ENCODE results near the gene DDX39B. TPM values are rescaled to one million over a fixed set of nuclear protein-coding genes. Genes with fewer than 3 reads are reported as not detected.
"Not testable (repeated sequence)": the region's sequence is repeated elsewhere in the genome, so short reads cannot be mapped to it uniquely, and the experiment has no call there.

The DDX39B gene
- total RNA-seq, 1 donor from 2014 or later = 258 TPM

DNA sequence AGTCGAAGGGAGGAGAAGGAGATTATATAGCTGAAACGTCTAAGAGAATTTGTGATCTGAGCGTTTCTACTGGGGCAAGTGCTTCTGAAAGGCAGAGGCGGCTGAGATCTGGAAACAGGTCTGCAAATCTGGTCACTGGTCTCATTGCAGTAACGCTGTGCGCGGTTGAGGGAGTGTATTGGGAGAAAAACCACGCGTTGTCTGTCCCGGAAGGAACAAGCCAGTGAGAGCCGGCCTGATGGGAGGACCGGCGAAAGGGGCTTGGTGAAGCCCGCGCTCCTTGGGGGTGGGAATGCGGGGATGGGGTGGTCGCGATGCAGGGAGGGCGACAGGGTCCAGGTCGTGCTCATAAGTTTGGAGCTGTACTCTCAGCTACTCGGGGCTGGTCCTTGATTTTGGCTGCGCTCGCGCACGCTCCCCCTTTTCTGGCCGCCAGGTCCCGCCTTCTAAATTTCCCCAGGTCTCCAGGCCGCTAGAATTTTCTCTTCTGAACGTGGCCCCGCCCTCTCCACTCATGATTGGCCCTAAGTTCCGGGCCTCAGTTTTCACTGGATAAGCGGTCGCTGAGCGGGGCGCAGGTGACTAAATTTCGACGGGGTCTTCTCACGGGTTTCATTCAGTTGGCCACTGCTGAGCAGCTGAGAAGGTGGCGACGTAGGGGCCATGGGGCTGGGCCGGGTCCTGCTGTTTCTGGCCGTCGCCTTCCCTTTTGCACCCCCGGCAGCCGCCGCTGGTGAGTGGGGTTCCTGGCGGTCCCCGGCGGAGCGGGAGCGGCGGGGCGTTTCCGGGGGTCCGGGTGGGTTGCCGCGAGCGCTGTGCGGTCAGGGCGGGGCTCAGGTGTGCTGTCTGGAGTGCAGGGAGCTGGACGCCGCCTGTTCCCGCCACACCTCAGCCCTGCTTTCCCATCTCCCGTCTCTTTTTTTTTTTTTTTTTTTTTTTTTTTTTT, 44.0 kb downstream of the DDX39B start, which contains the start of gene MICB:
MICB (plus strand) TSS at position 615 of the 946 bp plus-strand sequence; CDS start at position 664, 49 bp downstream.
- peak; percentile 64 for ATAC-seq
- intact Hi-C loops (cut with DNase I) = no loop called here
- peak; percentile 81 for DNase-seq (ENCODE audit: low spot score)

DNA sequence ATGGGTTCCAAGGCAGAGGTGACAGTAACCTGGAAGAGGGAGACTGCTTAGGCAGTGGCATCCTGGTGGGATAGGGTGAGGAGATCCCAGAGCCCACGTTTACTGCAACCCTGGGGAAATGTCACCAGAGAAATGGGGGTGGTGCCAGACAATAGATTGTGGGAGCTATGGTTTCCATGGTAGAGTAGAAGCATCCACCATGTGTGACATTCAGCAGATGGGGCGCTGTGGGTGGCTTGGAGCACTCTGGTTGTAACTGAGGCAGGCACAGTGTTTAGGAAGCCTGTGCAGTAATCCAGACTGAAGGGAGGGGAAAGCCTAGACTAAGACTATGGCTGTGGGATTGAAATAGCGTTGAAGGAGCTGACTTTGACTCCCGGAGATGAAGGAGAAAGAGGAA, 45.0 kb downstream of the DDX39B start:
- DNase-seq (ENCODE audit: low spot score); ATAC-seq; intact Hi-C loops (cut with DNase I): not testable (repeated sequence)

DNA sequence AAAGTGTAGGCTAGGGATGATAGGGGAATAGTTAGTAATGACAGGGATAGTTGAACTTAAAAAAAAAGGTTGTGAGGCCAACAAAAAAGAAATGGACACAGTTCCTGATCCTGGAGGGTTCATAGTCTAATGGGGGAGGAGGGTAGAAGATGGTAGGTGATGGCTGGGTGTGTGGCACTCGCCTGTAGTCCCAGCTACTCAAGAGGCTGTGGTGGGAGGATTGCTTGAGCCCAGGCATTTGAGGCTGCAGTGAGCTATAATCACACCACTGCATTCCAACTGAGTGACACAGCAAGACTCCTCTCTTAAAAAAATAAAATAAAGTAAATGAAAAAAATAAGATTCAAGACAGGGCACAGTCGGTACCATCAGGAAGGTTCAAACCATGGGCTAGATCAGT, 46.2 kb downstream of the DDX39B start:
- DNase-seq (ENCODE audit: low spot score) = no peak
- no peak for ATAC-seq
- intact Hi-C loops (cut with DNase I) = no loop called here

DNA sequence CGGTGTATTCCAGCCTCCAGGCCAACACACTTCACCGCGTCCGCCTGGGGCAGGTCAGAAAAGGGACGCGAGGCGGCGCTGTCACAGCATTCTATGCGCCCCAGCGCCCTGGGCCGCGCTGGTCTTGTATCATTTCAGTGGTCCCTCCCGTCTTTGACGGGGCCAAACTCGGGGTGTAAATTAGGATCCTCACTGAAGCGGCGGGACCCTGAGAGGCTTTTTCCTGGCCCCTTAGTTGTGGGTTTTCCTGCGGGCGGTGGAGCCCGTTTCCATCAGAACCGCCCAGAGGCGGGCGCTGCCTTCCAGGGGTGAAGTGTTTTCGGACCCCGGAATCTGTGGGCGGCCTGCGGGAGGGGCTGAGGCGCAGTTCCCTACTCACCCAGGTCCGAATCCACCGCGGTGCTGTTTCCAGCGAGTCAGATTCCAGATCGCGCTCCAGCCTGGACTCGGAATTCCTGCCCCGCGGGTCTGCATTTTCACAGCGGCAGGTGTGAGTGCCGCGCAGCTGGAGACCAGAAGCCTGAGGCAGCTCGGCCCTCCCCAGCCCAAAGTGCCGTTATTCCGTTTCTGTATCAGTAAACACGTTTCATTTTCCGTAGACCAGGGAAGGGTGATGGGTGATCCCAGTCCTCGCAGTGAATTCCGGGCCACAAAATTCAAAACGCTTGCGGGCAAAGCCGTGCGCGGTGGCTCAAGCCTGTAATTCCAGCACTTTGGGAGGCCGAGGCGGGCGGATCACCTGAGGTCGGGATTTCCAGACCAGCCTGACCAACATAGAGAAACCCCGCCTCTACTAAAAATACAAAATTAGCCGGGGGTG, 47.7 kb downstream of the DDX39B start:
- intact Hi-C loops (cut with DNase I) = no loop called here
- ATAC-seq (peak; percentile 85), DNase-seq (ENCODE audit: low spot score) (peak; percentile 87)

DNA sequence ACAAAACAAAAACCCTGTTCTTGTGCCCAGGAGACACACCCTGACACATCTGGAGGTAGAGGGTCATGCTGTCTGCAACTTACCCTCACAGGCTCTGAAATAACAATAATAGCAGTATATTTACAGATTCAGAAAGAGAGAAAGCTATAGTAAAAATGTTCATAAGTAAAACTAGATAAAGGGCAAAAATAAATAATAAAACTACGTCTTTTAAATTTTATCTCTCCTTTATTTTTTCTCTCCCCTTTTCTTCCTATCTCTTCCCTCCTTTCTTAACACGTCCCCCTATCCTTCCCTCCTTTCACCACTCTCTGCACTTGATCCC, 48.3 kb downstream of the DDX39B start:
- intact Hi-C loops (cut with DNase I); ATAC-seq; DNase-seq (ENCODE audit: low spot score): not testable (repeated sequence)

DNA sequence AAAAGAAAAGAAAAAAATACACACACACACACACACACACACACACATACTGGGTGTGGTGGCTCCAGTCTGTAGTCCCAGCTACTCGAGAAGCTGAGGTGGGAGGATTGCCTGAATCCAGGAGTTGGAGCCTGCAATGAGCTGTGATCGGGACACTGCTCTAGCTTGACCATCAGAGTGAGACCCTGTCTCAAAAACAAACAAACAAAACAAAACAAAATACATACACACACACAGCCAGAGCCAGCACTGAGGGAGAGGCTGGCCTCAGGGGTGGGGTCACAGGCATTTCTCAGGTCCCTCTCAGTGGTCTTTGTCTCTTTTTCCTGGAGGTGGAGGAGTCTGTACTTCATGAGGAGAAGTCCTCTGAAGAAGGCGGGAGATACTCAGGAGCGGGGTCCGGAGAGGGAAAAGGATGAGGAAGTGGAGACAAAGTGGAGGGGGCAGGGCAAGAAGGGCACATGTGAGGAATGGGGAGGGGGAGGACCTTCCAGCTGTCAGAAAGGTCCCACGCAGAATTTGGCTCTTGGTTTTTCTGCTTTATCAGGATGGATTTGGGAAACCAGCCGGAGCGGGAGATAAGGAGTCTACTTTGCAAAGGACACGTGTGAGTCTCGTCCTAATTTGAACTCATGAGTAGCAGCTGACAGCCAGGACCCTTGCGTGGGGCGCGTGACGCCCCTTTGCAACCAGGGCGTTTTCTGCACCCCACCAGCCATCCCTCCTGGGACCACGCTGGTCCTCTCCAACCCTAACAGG, 51.5 kb downstream of the DDX39B start:
- DNase-seq (ENCODE audit: low spot score) = no peak
- no peak for ATAC-seq
- intact Hi-C loops (cut with DNase I) = no loop called here

DNA sequence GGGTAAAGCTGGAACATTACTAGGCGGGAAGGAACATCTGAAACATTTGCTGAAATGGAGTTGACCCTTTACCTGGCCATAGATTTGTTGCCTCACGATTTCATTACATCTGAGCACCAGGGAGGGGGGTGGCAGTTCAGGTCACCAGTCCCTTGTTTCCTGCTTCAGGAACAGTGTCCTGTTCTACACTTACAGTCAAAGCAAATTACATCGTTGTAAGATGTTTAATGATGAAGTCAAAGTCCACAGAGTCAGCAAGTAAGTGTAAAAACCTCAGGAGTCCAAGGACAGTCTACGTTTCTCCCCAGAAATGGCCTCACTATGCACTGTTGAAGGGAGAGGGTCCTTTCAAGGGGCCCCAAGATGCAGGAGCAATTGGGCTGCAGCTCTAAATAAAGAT, 52.7 kb downstream of the DDX39B start:
- no peak for ATAC-seq
- no peak for DNase-seq (ENCODE audit: low spot score)
- intact Hi-C loops (cut with DNase I) = loop anchor here (5.0 kb wide), 1 partner anchor 102 kb away; no protein-coding TSS in a partner anchor

DNA sequence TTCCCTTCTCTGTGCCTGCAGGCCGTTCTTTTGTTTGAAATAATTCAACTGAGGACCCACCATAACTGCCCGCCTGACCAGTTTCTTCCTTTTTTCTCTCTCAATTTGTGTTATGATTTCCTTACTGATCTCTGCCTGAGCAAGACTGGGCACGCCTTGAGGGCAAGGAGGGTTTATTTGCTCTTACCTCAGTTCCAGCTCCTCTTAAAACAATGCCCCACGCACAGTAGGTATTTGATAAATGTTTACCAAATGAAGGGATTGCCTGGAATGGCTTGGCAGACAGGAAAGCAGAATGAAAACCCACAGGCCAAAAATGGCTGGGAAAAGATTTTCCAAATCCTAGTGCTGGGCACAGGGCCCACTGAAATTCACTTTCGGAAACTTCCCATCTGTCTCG, 54.1 kb downstream of the DDX39B start:
- DNase-seq (ENCODE audit: low spot score); ATAC-seq: not testable (repeated sequence)
- intact Hi-C loops (cut with DNase I) = loop anchor here (5.0 kb wide), 1 partner anchor 100 kb away; no protein-coding TSS in a partner anchor

DNA sequence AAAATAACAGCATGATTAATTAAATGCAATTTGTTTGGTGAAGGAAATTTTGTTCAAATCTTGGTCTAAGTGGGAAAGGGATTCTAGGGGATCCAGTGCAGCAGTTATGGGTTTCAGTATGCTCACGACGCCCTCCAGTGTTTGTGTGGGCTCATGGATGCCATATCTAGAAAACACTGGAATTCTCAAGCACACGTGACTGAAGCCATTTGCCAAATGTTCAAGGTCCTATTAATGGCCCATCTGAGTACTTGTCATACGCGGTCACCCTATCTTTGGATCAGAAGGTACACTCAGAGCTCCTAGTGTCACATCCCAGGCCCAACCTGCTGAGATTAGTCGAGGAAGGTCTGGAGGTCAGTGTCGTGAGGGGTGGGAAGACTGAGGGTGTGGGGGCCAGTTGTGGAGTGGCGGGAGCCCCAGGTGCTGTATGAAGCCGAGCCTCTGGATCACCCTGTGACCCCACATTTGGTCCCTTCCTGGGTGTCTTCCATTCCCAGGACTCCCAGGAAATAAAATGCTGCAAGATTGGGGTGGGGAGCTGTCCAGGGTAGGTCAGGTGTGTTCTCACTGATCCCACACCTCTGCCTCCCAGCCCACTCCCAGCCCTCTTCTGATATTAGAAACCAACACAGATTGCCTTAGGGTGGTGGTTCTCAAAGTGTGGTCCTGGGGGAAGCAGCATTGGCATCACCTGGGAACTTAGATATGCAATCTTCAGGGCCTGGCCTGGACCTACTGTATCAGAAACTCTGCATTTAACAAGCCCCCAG, 55.6 kb downstream of the DDX39B start:
- not testable (repeated sequence) for ATAC-seq; DNase-seq (ENCODE audit: low spot score)
- intact Hi-C loops (cut with DNase I) = loop anchor here (5.0 kb wide), 1 partner anchor 99 kb away; no protein-coding TSS in a partner anchor

DNA sequence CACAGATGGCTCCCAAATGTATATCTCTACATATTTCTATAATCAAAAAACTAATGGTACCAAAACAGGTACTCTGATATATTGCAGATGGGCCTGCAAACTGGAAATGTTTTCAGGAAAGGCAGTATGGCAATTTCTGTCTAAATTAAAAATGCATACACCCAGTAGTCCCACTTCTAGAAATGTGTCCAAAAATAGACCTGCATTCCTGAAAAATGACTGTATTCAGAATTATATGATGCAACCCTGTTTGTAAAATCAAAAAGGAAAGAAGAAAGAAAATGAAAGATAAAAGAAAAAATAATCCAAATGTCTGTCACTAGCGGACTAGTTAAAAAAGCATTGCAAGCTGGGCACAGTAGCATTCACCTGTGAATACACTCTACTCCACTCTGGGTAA, 56.7 kb downstream of the DDX39B start:
- DNase-seq (ENCODE audit: low spot score) (no peak), ATAC-seq (no peak)
- intact Hi-C loops (cut with DNase I) = loop anchor here (5.0 kb wide), 1 partner anchor 98 kb away; no protein-coding TSS in a partner anchor

DNA sequence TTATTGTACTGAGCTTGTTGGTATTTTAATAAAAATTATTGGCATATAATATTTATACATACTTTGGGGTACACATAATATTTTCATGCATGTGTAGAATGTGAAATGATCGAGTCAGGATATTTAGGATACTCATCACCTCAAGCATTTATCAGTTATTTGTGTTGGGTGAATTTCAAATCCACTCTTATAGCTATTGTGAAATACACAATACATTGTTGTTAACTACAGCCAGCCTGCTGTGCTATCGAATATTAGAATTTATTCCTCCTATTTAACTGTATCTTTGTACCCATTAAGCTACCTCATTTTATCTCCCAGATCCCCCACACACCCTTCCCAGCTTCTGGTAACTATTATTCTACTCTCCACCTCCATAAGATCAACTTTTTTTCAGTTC, 58.4 kb downstream of the DDX39B start:
- intact Hi-C loops (cut with DNase I) = no loop called here
- DNase-seq (ENCODE audit: low spot score) (no peak), ATAC-seq (no peak)

DNA sequence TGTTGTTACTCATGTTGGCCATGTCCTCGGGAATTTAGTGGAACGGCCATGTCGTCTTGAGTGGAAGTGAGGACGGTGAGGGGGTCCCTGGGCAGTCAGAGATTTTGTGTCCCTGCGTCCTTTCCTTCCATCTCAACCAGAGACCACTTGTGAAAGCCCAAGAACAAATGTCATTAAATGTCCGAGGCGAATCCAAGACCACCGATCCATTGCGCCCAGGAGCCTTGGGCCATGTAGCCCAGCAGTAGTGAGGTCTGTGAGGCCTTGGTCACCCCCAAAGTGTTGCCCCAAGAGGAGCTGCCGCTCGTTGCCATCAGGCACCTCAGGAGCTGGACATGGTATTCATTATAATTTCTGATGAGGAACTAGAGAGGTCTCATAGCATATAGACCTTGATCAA, 61.2 kb downstream of the DDX39B start:
- no peak for DNase-seq (ENCODE audit: low spot score)

More for the DNA sequence above, 61.2 kb downstream of the DDX39B start:
- intact Hi-C loops (cut with DNase I) = no loop called here
- no peak for ATAC-seq

Other genes starting within 250 kb of the DDX39B start
- gene HLA-B, start 184.8 kb downstream of the DDX39B start, total RNA-seq = 990 TPM
- gene MICA, start 138.4 kb downstream of the DDX39B start, total RNA-seq = 26.5 TPM
- gene MICB, start 43.9 kb downstream of the DDX39B start, total RNA-seq = 2.9 TPM
- not detected for gene MCCD1, start 13.0 kb downstream of the DDX39B start, total RNA-seq
- gene ATP6V1G2, start 4.6 kb upstream of the DDX39B start, total RNA-seq = 4.8 TPM
- gene NFKBIL1, start 5.6 kb upstream of the DDX39B start, total RNA-seq = 23.0 TPM
- gene LTA, start 30.3 kb upstream of the DDX39B start, total RNA-seq = 0.27 TPM
- 0.40 TPM for gene TNF, start 33.6 kb upstream of the DDX39B start, total RNA-seq
- 4.0 TPM for gene LTB, start 40.4 kb upstream of the DDX39B start, total RNA-seq
- gene LST1, start 44.3 kb upstream of the DDX39B start, total RNA-seq = 17.7 TPM
- gene NCR3, start 51.0 kb upstream of the DDX39B start, total RNA-seq = 1.1 TPM
- gene AIF1, start 73.2 kb upstream of the DDX39B start, total RNA-seq = 50.6 TPM
- gene PRRC2A, start 78.7 kb upstream of the DDX39B start, total RNA-seq = 166 TPM
- gene BAG6, start 110.7 kb upstream of the DDX39B start, total RNA-seq = 201 TPM
- 0.53 TPM for gene APOM, start 113.9 kb upstream of the DDX39B start, total RNA-seq
- gene C6orf47, start 118.8 kb upstream of the DDX39B start, total RNA-seq = 14.5 TPM
- gene GPANK1, start 123.0 kb upstream of the DDX39B start, total RNA-seq = 16.7 TPM
- 116 TPM for gene CSNK2B, start 124.1 kb upstream of the DDX39B start, total RNA-seq
- gene LY6G5B, start 128.0 kb upstream of the DDX39B start, total RNA-seq = 20.4 TPM
- 2.1 TPM for gene LY6G5C, start 139.1 kb upstream of the DDX39B start, total RNA-seq
- gene ABHD16A, start 161.3 kb upstream of the DDX39B start, total RNA-seq = 46.0 TPM
- not detected for gene LY6G6F, start 164.9 kb upstream of the DDX39B start, total RNA-seq
- gene LY6G6D, start 173.3 kb upstream of the DDX39B start, total RNA-seq = not detected
- 0.71 TPM for gene LY6G6C, start 179.7 kb upstream of the DDX39B start, total RNA-seq
- 0.62 TPM for gene MPIG6B, start 181.4 kb upstream of the DDX39B start, total RNA-seq
- 124 TPM for gene DDAH2, start 187.3 kb upstream of the DDX39B start, total RNA-seq
- gene CLIC1, start 194.5 kb upstream of the DDX39B start, total RNA-seq = 239 TPM
- gene MSH5, start 198.0 kb upstream of the DDX39B start, total RNA-seq = 21.2 TPM
- 4.9 TPM for gene SAPCD1, start 220.7 kb upstream of the DDX39B start, total RNA-seq
- gene VWA7, start 235.3 kb upstream of the DDX39B start, total RNA-seq = 0.94 TPM

Measured in sciatic nerve (tissue), 2 donors.